GM20431 (cell line): ENCODE measurements around the gene LIMD2.

Experiments used
- in situ Hi-C: fragments of 300-500 bp; cut with MseI, MboI; formaldehyde crosslinking; loops from one replicate; pipeline ENCODE4 v1.15.0; 2020; ENCODE audit warnings: low sequenced_read_pairs; ENCODE audit not compliant: unreplicated experiment

Gene LIMD2

DNA sequence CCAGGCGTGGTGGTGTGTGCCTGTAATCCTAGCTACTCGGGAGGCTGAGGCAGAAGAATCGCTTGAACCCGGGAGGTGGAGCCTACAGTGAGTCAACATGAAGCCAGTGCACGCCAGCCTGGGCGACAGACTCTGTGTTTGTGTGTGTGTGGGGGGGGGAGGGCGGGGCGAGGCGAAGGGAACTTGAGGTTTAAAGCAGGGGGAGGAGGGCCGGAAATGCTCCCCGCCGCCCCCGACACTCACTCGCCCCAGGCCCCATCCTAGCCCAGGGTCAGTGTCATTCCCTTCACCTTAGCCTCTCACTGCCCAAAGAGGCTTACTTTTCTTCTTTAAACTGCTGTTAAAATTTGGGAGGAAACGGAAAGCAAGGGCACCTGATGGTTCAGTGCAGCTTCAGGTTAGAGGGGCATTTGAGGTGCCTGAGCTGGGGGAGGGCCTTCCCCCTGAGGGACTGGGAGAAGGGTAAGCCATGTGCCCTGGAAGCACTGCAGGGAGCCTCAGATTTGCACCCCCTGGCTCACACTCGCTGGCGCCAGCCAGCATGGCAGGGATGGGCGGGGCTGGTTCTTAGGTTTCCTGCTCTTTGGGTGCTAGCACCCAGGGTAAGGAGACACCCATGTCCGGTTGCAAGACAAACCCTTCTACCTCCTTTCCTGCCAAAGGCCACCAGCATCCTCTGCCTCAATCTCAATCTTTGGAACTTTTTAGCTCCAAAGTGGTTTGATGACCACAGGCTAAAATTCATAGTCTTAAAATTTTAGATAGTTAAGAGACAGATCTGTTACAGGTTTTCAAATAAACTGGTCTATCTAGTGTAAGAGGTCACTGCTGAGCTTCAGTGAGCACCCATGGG lies 2.2 kb upstream of the LIMD2 start:
- in situ Hi-C loops: no loop called here

DNA sequence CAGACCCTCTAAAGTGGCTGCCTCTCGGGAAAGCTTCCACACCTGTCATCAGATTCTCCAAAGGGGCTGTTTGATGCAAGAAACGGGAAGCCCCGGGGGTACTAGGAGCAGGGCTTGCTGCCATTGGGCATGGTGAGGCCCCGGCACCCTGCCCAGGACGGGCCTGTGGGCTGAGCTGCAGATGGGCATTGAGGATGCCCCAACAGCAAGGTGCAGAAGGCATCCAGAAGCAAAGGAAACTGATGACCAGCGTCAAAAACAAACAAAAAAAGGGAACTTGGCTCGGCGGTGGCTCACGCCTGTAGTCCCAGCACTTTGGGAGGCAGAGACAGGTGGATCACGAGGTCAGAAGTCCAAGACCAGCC lies 1.5 kb upstream of the LIMD2 start:
- in situ Hi-C loops: no loop called here

DNA sequence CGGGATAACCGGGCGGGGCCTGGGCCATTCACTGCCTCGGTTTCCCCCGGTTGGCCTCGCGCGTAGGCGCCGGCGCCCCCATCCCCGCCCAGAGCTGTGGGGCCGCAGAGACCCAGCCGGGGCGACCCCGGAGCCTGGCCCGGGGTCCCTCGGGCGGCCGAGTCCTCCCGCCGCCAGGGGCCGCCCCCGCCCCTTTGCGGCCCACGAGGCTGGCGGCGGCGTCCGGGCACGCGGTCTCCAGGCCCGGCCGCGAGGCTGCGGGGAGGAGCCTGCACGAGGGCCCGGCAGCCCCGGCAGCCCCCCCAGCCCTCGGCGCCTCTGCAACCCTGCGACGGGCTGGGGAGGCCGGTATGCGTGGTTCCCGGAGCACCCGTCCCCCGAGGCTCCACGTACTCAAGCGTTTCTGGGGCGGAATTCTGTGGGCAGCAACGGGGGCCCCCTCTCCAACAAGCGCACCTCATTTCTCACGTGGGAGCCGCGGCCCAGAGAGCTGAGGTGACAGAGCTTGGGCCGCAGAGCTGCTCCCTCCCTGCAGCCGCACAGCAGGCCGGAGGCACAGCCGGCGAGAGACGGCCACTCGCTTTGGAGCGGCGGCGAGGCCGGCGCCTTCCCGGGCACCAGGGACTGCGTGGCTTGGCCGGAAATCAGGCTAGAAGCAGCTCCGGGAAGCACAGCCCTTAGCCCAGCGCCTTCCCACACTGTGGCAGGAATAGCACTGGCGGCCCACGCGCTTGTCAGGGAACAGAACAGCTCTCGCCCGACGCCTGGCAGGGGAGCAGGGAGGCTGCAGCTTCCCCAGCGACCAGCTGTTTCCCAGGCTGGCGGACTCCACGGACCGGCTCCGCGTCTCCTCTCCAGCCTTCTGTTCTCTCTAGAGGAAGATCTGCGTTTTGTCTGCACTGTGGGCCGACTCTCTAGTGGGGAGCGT lies 867 bp upstream of the LIMD2 start:
- in situ Hi-C loops: no loop called here

DNA sequence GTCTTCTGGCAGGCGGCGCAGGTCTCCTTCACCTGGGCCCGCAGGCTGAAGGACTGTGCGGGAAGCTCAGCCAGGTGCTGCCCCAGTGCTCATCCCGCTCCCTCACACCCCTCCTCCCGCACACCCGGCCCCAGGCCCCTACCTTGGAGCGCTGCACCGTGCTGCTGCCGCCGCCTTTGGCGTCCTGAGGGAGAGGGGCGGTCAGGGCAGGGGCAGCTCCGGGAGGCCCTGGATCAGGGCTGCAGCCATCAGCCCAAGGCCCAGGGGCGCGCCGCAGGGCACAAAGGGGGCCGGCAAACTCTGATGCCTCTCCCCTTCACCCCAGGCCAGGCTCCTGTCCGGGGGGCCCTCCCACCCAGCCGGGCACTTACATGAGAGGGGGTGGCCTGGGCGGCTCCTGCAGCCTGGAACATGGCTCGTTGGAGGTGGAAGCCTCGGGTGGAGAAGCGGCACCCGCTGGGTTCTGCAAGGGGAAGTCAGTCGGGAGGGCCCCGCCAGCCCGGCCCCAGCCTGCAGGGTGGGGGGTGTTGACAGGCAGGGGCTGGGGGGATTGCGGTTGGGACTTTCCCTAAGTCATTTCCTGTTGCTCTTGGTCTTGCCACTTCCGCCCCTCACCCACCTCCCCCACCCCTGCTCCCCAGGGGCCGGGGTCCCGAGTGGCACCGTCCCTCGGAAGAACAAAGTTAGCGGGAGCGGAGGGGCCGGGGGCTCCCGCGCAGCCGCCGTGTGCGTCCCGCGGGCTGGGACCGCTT lies 863 bp downstream of the LIMD2 start:
- in situ Hi-C loops: no loop called here

DNA sequence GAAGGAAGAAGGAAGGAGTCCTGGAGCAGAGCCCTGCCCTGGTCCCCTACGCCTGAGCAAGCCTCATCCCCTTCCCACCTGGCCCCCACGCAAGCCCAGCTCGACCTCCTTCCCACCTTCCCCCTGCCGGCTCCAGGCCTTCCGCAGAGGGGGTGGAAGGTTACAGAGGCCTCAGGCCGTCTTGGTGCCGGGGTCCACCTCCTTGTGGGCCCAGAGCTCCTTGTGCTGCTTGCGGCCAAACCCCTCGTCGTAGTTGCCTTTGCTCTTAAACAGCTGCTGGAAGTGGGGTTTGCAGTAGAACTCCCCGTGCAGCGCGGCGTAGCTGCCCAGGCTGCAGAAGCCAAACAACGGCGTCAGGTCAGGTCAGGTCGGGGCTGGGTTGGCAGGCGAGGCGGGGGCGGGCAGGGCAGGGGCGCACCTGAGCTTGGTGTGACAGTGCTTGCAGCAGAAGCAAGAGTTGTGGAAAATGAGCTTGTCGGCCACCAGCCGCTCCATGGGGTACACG lies 1.5 kb downstream of the LIMD2 start:
- in situ Hi-C loops: no loop called here

DNA sequence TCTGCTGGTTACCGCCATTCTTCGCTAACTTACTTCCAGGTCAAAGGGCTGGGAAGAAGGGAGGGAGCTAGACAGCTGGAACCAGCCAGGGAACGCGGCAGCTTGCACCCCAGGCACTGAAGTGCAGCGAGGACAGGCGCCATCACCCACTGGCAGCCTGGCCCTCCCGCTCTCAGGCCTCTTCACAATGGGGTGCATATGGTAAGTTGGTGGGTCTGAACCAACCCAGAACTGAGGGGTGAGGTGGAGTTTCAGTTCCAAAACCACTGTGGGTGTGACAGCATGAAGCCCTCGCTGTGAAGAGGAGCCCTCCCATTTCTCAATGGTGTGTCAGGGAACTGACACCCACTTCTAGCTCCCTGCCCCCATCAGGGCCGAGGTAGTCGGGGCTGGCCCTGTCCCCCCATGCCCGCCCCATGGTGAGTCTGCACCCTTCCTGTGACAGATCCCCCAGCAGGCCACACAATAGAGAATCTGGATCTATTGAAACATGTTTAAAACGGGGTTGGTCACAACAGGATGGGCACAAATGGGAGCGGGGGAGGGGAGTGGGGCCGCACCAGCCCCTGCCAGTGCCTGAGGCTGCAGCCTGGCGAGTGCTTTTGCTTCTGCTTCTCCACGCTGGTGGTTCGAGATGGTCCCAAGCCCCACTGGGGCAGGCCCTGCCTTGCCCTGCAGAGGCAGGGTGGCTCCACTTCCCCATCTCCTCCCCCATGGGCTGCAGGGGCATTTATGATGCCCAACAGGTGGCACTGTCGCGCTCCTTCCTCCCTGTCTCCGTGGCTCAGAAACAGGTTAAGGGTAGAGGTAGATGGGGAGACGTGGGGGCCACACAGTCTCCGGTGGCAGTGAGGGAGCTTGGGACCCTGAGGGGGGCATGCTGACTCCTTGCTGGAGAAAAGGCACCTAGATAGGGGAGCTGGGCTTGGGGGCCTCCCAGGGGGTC lies 2.3 kb downstream of the LIMD2 start:
- in situ Hi-C loops: no loop called here

DNA sequence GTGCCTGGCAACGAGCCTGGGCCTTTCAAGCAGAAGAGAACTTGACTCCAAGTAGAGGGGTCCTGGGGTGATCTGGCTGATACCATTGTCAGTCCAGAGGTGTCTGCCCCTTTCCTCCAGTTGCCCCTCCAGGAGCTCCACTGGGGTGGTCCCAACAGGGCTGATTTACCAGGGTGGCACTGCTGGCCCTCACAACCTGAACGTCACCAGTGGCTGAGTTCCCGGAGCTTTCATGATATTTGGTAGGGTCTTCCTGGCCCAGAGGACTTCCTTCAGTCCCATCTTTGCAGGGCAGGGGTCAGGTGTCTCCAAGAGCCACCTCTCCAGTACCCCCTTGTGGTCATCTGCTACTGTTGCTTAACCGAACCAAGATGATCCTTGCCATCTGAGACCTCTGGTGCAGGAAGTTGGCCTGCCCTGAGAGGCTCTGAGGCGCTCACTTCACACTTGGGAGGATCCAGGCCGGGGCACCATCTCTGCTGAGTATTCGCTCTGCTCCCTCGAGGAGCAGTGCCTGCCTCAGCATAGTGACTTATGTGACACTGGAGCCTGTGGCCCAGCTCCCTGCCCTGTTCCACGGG lies 3.5 kb downstream of the LIMD2 start:
- in situ Hi-C loops: no loop called here

DNA sequence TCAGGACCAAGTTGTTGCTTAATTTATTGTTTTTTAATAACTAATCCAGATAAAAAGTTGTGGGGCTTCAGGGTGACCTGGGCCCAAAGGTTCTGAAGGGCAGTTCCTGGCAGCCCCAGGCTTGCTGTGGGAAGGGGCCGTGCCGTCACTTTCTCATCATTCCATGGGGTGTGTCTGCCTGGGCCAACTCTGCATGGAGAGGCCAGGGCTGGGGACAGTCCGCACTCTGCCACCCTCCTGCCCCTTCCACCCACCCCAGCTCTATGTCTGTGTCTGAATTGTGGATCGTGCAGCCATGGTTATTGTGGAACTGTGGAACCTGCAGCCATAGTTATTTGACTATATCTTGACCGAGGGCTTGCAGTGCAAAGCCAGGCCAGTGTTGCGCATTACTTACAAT lies 4.0 kb downstream of the LIMD2 start:
- in situ Hi-C loops: no loop called here

DNA sequence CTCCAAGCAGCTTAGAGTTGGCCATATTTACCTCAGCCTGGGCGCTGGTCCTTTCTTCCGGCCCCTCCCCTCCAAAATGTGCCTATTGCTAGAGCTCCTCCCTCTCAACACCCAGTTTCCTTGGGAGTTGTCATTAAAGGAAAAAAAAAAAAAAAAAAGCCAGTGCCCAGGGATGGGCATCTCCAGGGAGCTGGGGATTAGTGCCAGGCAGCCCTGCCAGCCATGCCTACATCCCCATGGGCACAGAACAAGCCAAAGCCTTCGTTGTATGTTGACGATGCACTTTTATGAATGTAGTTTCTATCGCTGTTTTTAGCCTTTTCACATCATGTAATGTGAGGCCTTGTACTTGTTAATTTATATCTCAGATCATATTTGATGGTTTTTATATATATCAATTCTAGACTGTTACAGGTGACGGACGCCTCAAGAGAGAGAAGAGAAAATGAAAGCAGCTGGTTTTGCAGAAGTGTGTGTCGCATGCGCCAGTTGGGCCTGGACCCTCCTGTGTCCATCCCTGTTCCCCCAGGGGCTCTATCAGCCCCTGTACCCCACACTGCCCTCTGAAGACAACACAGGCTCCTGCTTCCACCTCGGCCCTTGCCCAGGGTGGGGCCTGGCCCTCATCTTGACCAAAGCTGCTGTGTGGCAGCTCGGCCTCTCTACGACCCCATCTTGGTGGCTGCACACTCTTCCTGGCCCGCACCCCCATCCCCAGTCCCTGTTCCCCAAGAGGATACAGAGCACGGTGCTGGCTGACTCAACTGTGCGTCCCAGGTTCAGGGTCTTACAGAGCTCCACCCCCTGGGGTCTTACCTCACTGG lies 4.8 kb downstream of the LIMD2 start:
- in situ Hi-C loops: no loop called here

DNA sequence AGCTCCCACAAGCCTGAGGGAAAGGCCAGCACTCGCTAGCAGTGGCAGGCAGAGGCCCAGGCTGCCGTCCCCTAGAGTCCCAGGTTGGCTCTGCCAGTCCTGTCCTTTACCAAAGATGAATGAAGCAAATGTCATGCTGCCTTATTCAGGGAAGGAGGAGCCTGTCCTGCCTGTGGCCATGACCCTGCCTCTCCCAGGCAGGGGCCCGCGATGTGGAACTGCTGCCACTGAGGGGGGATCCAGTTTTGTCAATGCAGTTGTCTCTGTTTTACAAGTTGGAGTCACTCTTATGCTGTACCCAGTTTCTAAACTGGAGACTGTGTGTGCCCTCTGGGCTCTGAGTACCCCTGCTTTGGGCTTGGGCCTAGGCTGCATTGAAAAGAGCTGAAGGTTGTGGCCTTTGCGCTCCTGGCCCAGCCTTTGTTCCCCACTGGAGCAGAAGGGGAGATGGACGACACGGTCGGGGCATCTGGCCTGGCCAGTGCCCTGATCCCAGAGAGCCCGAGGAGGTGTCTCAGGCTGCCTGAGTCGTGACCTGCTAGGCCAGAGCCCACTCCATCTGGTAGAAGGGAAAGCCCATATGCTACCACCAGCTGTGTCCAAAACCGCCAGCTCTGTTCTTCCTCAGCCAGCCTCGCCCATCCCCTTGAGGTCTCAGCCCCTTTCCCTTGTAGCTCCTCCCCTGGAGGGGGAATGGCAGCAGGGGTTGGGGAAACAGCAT lies 5.5 kb downstream of the LIMD2 start:
- in situ Hi-C loops: no loop called here

DNA sequence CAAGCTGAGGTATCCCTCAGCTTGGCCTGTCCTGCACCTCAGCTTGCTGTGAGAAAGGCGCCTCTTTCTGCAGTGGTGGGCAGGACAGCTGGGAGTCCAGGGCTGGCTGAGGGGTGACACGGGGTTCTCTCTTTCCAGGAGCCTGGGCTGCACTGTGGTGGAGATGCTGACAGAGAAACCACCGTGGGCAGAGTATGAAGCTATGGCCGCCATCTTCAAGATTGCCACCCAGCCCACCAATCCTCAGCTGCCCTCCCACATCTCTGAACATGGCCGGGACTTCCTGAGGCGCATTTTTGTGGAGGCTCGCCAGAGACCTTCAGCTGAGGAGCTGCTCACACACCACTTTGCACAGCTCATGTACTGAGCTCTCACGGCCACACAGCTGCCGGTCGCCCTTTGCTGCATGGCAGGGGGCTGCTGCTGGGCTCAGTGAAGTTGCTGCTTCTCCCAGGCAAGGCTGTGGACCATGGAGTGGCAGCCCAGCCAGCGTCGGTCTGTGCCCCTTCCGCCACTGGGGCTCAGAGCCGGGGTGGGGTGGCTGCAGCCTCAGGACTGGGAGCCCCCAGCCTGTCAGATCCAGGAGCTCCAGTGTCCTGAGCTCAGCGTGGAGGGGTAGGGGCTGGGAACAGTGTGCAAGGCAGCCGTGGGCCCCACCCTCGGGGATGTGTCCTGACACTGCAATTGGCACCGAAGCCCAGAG lies 6.4 kb downstream of the LIMD2 start:
- in situ Hi-C loops: no loop called here

DNA sequence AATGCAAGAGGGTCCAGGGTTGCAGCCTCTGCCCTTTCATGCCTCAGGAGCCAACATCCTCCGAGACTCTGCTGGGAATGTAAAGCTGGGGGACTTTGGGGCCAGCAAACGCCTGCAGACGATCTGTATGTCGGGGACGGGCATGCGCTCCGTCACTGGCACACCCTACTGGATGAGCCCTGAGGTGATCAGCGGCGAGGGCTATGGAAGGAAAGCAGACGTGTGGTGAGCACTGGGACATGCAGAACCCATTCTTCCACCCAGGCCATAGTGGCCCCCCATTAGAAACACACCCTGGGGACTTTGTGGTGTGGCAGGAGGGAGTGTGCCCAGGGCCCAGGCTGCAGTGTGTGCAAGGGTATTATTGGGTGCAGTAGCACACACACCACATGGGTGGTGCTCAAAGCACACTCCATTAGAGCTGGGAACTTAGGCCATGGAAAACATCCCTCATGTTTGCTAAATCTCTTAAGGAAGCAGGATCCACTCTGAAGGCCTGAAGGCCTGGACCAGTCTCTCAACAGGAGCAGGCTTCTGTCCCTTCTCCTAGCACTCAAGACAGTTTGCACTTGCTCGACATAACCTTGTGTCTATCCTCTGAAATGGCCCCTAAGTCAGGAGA lies 7.6 kb downstream of the LIMD2 start:
- in situ Hi-C loops: no loop called here

DNA sequence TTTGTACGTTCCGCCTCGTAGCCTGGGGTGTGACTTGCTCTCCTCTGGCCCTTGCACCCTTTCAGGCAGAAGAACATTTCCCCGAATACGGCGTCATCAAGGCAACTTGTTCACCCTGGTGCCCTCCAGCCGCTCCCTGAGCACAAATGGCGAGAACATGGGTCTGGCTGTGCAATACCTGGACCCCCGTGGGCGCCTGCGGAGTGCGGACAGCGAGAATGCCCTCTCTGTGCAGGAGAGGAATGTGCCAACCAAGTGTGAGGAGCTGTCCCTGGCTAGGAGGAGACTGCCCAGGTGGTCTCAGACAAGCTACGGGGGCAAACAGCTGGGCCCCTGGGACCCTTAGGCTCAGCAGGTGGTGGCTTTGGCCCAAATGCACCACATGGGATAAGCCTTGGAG lies 10.4 kb downstream of the LIMD2 start:
- in situ Hi-C loops: no loop called here

DNA sequence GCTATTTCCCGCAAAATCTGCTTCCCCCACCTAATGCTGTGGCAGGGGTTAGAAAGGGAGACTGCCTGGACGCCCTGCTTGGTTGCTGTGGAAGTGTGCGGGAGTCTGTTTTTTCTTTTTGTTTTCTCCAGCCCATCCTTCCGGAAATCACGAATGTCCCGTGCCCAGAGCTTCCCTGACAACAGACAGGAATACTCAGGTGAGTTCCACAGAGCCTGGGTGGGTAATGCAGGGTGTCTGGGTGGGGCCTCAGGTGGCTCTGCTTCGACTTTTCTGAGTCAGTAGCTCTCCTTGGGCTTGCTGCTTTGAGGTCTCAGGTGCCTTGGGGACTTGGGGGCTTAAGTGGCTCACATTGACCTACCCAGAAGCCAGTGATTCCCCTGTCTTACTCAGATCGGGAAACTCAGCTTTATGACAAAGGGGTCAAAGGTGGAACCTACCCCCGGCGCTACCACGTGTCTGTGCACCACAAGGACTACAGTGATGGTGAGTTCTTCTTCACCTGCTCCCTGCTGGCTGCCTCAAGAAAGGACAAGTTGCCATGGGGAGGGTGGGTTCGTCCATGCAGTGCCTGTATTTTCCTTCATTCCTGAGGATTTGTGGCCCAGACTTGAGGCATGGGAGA lies 11.4 kb downstream of the LIMD2 start:
- in situ Hi-C loops: no loop called here

DNA sequence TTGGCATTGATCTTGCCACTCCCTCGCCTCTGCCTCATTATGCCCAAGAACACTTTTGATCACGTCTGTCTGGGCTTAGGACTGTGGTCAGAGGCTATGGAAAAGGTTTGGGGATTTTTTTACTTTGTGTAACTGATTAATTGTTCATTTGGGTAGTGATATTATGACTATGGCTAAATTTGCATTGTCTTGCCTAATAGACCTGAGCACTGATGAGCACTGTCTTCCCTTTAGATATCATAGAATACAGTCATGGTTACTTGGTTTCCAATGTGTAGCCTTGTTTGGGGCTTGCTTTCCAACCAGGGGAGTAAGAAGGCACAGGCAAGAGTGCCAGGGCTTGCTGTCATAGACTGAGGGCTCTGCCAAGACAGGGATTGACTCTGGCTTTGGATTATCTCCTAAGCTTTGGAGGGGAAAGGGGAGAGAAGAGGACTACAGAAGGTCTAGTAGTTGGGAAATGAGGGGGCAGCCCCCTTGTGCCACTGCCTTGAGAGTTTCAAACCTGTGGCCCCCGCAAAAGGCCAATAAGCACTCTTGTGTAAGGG lies 13.7 kb downstream of the LIMD2 start:
- in situ Hi-C loops: no loop called here

DNA sequence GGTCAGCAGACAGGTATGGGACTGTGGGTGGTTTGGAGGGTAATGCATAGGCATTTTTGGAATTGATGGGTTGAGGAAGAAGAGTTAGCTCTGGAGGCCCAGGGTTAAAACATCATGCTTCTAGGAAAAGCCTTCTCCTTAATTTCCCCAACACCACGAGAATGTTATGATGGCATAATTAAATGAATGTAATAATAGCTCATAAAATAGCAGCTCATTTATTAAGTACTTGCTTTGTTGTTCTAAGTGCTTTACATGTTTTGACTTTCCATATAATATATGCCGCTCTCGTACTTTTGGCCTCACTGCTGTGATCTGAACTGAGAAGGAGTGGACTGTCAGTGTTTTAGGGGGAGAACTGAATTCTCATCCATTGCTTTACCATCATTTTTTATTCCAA lies 14.3 kb downstream of the LIMD2 start:
- in situ Hi-C loops: no loop called here
